ENCODE results near the gene PDZD8.

Gene PDZD8

GRCh38 chr10:117390420-117390819 is 15.2 kb upstream of the PDZD8 start:
- Histone ChIP-seq H4K8ac (ENCODE audit: low read depth, low read length) (no peak overlapping the region), H3K79me2 (ENCODE audit: control insufficient read depth, insufficient read depth, low read length, poor library complexity) (no peaks in the 10 kb centered on the region), H4K12ac (ENCODE audit: low read depth, low read length) (no peak overlapping the region), H3K27ac (ENCODE audit: low read depth, low read length) (no peak overlapping the region), H3K4me1 (ENCODE audit: control insufficient read depth in 1 of 2, insufficient read depth in 2 of 2, low read length in 2 of 2) (no peaks in the 10 kb centered on the region), H3K9ac (ENCODE audit: low read length) (no peak overlapping the region), H2AK5ac (ENCODE audit: low read length) (no peak overlapping the region), H2BK5ac (ENCODE audit: low read depth, low read length, poor library complexity) (no peak overlapping the region), H3K23ac (ENCODE audit: low read length) (no peak overlapping the region), H3K4me3 (ENCODE audit: low read depth, low read length) (no peak overlapping the region), H2BK12ac (ENCODE audit: low read length) (no peak overlapping the region), H3K18ac (ENCODE audit: low read length) (no peak overlapping the region), H3K9me3 (ENCODE audit: insufficient read depth, low read depth, low read length) (no peaks in the 10 kb centered on the region), H3K36me3 (ENCODE audit: control insufficient read depth in 1 of 2, insufficient read depth in 2 of 2, low read length in 2 of 2) (no peaks in the 10 kb centered on the region), H3K4ac (ENCODE audit: low read depth, low read length) (no peak overlapping the region), H2AFZ (ENCODE audit: insufficient read depth, low read length, poor library complexity) (no peak overlapping the region), H4K91ac (ENCODE audit: low read depth, low read length) (no peak overlapping the region), H3K14ac (ENCODE audit: low read length) (no peak overlapping the region), H3K27me3 (ENCODE audit: insufficient read depth, low read length) (no peaks in the 10 kb centered on the region), H2BK120ac (ENCODE audit: insufficient read depth, low read length, poor library complexity) (no peak overlapping the region), H3K4me2 (ENCODE audit: low read length) (no peak overlapping the region), H3K79me1 (ENCODE audit: low read length) (no peaks in the 10 kb centered on the region)
- no CpG with 5 or more reads among the region's 3 CpGs for WGBS (ENCODE audit: extremely low coverage, insufficient coverage, insufficient read length)
- no peak for DNase-seq

GRCh38 chr10:117386805-117387204 is 11.6 kb upstream of the PDZD8 start:
- H4K8ac ChIP-seq (ENCODE audit: low read depth, low read length) = no peak overlapping the region
- no peak overlapping the region for H2AFZ ChIP-seq (ENCODE audit: insufficient read depth, low read length, poor library complexity)
- no peak overlapping the region for H3K14ac ChIP-seq (ENCODE audit: low read length)
- no peak overlapping the region for H4K12ac ChIP-seq (ENCODE audit: low read depth, low read length)
- H3K9ac ChIP-seq (ENCODE audit: low read length) = no peak overlapping the region
- H4K91ac ChIP-seq (ENCODE audit: low read depth, low read length) = no peak overlapping the region
- no peaks in the 10 kb centered on the region for H3K4me1 ChIP-seq (ENCODE audit: control insufficient read depth in 1 of 2, insufficient read depth in 2 of 2, low read length in 2 of 2)
- no peak overlapping the region for H3K18ac ChIP-seq (ENCODE audit: low read length)
- H2AK5ac ChIP-seq (ENCODE audit: low read length) = no peak overlapping the region
- no peaks in the 10 kb centered on the region for H3K36me3 ChIP-seq (ENCODE audit: control insufficient read depth in 1 of 2, insufficient read depth in 2 of 2, low read length in 2 of 2)
- no peak overlapping the region for H3K4ac ChIP-seq (ENCODE audit: low read depth, low read length)
- no peak overlapping the region for H3K4me2 ChIP-seq (ENCODE audit: low read length)
- no CpG with 5 or more reads among the region's 2 CpGs for WGBS (ENCODE audit: extremely low coverage, insufficient coverage, insufficient read length)
- H3K79me2 ChIP-seq (ENCODE audit: control insufficient read depth, insufficient read depth, low read length, poor library complexity) = no peaks in the 10 kb centered on the region
- no peak overlapping the region for H2BK120ac ChIP-seq (ENCODE audit: insufficient read depth, low read length, poor library complexity)
- no peaks in the 10 kb centered on the region for H3K9me3 ChIP-seq (ENCODE audit: insufficient read depth, low read depth, low read length)
- no peaks in the 10 kb centered on the region for H3K79me1 ChIP-seq (ENCODE audit: low read length)
- no peak for DNase-seq
- no peaks in the 10 kb centered on the region for H3K27me3 ChIP-seq (ENCODE audit: insufficient read depth, low read length)
- no peak overlapping the region for H2BK5ac ChIP-seq (ENCODE audit: low read depth, low read length, poor library complexity)
- H2BK12ac ChIP-seq (ENCODE audit: low read length) = no peak overlapping the region
- no peak overlapping the region for H3K27ac ChIP-seq (ENCODE audit: low read depth, low read length)
- no peak overlapping the region for H3K4me3 ChIP-seq (ENCODE audit: low read depth, low read length)
- H3K23ac ChIP-seq (ENCODE audit: low read length) = no peak overlapping the region

GRCh38 chr10:117382861-117383260 is 7.6 kb upstream of the PDZD8 start:
- no peaks in the 10 kb centered on the region for H3K27me3 ChIP-seq (ENCODE audit: insufficient read depth, low read length)
- no peak overlapping the region for H3K4me2 ChIP-seq (ENCODE audit: low read length)
- no peak overlapping the region for H2AK5ac ChIP-seq (ENCODE audit: low read length)
- H3K14ac ChIP-seq (ENCODE audit: low read length) = no peak overlapping the region
- H3K79me1 ChIP-seq (ENCODE audit: low read length) = no peaks in the 10 kb centered on the region
- no peaks in the 10 kb centered on the region for H3K4me1 ChIP-seq (ENCODE audit: control insufficient read depth in 1 of 2, insufficient read depth in 2 of 2, low read length in 2 of 2)
- WGBS (ENCODE audit: extremely low coverage, insufficient coverage, insufficient read length) = no CpG with 5 or more reads among the region's 1 CpG
- DNase-seq = no peak
- no peak overlapping the region for H2BK5ac ChIP-seq (ENCODE audit: low read depth, low read length, poor library complexity)
- H2BK120ac ChIP-seq (ENCODE audit: insufficient read depth, low read length, poor library complexity) = no peak overlapping the region
- no peak overlapping the region for H3K27ac ChIP-seq (ENCODE audit: low read depth, low read length)
- H3K9me3 ChIP-seq (ENCODE audit: insufficient read depth, low read depth, low read length) = no peaks in the 10 kb centered on the region
- no peaks in the 10 kb centered on the region for H3K79me2 ChIP-seq (ENCODE audit: control insufficient read depth, insufficient read depth, low read length, poor library complexity)
- H3K18ac ChIP-seq (ENCODE audit: low read length) = no peak overlapping the region
- H4K91ac ChIP-seq (ENCODE audit: low read depth, low read length) = no peak overlapping the region
- no peak overlapping the region for H2AFZ ChIP-seq (ENCODE audit: insufficient read depth, low read length, poor library complexity)
- H3K4me3 ChIP-seq (ENCODE audit: low read depth, low read length) = no peak overlapping the region
- no peak overlapping the region for H3K23ac ChIP-seq (ENCODE audit: low read length)
- no peak overlapping the region for H4K8ac ChIP-seq (ENCODE audit: low read depth, low read length)
- H3K9ac ChIP-seq (ENCODE audit: low read length) = no peak overlapping the region
- H3K36me3 ChIP-seq (ENCODE audit: control insufficient read depth in 1 of 2, insufficient read depth in 2 of 2, low read length in 2 of 2) = no peaks in the 10 kb centered on the region
- no peak overlapping the region for H4K12ac ChIP-seq (ENCODE audit: low read depth, low read length)
- no peak overlapping the region for H3K4ac ChIP-seq (ENCODE audit: low read depth, low read length)
- no peak overlapping the region for H2BK12ac ChIP-seq (ENCODE audit: low read length)

- no peaks in the 10 kb centered on the region for H3K9me3 ChIP-seq (ENCODE audit: insufficient read depth, low read depth, low read length)
- no peak overlapping the region for H3K27ac ChIP-seq (ENCODE audit: low read depth, low read length)
- H3K79me2 ChIP-seq (ENCODE audit: control insufficient read depth, insufficient read depth, low read length, poor library complexity) = peaks cover 5% of the 10 kb centered on the region
- H4K91ac ChIP-seq (ENCODE audit: low read depth, low read length) = peak overlapping the region; percentile 7
- H3K4me2 ChIP-seq (ENCODE audit: low read length) = peak overlapping the region; percentile 70
- H3K4me3 ChIP-seq (ENCODE audit: low read depth, low read length) = peak overlapping the region; percentile 94
- H3K79me1 ChIP-seq (ENCODE audit: low read length) = no peaks in the 10 kb centered on the region
- H4K8ac ChIP-seq (ENCODE audit: low read depth, low read length) = peak overlapping the region; percentile 62
- H2BK12ac ChIP-seq (ENCODE audit: low read length) = no peak overlapping the region
- no peak overlapping the region for H2AK5ac ChIP-seq (ENCODE audit: low read length)
- H3K18ac ChIP-seq (ENCODE audit: low read length) = peak overlapping the region; percentile 58
- no peak overlapping the region for H2BK120ac ChIP-seq (ENCODE audit: insufficient read depth, low read length, poor library complexity)
- H3K27me3 ChIP-seq (ENCODE audit: insufficient read depth, low read length) = no peaks in the 10 kb centered on the region
- no peak overlapping the region for H3K23ac ChIP-seq (ENCODE audit: low read length)
- H2BK5ac ChIP-seq (ENCODE audit: low read depth, low read length, poor library complexity) = peak overlapping the region; percentile 34
- H3K4ac ChIP-seq (ENCODE audit: low read depth, low read length) = peak overlapping the region; percentile 58
- no CpG with 5 or more reads among the region's 92 CpGs for WGBS (ENCODE audit: extremely low coverage, insufficient coverage, insufficient read length)
- H2AFZ ChIP-seq (ENCODE audit: insufficient read depth, low read length, poor library complexity) = peak overlapping the region; percentile 72
- H3K14ac ChIP-seq (ENCODE audit: low read length) = peak overlapping the region; percentile 51
- peak overlapping the region; percentile 84 for H3K9ac ChIP-seq (ENCODE audit: low read length)
- H4K12ac ChIP-seq (ENCODE audit: low read depth, low read length) = peak overlapping the region; percentile 70
- peak; percentile 34 to 40 for DNase-seq
- H3K4me1 ChIP-seq (ENCODE audit: control insufficient read depth in 1 of 2, insufficient read depth in 2 of 2, low read length in 2 of 2) = peaks cover 7 to 14% of the 10 kb centered on the region in 2 experiments
- no peaks in the 10 kb centered on the region for H3K36me3 ChIP-seq (ENCODE audit: control insufficient read depth in 1 of 2, insufficient read depth in 2 of 2, low read length in 2 of 2)
These were observed 507 bp downstream of the PDZD8 start for GRCh38 chr10:117374506-117375359.
